ENCODE results near the gene SLC25A38.

- TF ChIP-seq CTCF (IDR thresholded peaks at IDR 0.05) (no peak), POLR2A (IDR thresholded peaks at IDR 0.05) (no peak)
These were observed 26.5 kb downstream of the SLC25A38 start for GRCh38 chr3:39409514-39410136.
